HG03439 (cell line): ENCODE measurements around the gene MAGEB18.

Experiments used
- ATAC-seq: cut with Tn5 transposase; IDR thresholded peaks from one replicate; pipeline ENCODE4 v1.9.1; 2021; ENCODE audit warnings: mild to moderate bottlenecking, moderate library complexity; ENCODE audit not compliant: unreplicated experiment

MAGEB18 gene

DNA sequence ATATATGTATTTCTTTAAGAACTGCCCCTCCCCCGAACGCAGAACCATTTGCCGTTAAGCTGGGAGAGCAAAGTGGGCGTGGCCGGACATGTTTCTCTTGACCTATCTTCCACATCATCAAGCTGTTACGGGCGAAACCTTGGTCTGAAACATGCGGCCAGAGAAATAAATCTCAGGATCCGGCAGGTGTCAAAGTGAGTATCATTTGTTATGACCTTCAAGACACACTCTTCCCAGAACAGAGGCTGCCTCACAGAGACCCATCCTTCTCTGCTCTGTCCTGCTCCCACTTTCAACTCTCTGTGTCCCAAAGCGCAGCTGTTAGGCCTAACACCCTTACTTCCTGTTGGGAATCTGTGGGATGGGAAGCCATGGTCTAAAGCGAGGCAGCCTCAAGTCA is at the start of gene MAGEB18:
Gene MAGEB18 (plus strand): TSS at position 70 of the 400 bp plus-strand sequence. CDS start 643 bp downstream, outside the sequence.
- ATAC-seq, result no peak

DNA sequence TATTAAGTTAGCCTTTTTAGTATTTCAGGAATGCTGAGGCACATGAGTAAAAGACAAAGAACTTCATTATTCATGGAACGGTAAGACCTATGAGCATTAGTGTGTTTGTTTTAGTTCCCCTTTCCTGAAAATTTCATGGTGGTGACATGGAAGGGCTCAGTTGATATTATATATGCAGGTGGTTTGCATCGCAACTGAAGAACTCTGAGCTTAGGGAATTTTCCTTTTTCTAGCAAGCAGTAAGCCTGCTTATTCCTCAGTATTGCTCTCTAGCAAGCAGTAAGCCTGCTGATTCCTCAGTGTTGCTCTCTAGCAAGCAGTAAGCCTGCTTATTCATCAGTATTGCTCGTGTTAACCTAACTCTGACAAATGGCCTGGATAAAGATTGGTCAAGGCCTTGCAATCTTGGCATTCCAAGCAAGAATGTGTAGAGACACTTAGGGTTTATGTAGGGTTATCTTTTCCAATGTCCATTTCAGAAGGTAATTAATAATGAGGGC is 37.7 kb upstream of the MAGEB18 start:
- no peak for ATAC-seq

DNA sequence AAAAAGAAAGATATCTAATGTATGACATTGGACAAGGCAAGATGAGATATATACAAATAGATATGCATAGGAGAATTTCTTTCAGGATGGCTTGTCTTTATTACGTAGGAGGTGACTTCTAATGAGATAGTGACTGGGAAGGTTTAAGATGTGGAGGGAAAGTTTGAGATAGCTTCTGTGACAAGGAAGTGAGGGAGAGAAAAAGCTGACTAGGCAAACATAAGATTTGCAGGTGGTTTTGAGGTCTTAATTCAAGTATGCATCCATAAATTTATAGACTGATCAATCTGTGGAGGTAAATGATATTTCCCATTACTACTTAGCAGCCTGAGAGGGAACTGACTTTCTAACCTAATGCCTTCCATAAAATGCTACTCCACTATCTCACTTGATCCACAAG is 29.0 kb upstream of the MAGEB18 start:
- no peak for ATAC-seq

DNA sequence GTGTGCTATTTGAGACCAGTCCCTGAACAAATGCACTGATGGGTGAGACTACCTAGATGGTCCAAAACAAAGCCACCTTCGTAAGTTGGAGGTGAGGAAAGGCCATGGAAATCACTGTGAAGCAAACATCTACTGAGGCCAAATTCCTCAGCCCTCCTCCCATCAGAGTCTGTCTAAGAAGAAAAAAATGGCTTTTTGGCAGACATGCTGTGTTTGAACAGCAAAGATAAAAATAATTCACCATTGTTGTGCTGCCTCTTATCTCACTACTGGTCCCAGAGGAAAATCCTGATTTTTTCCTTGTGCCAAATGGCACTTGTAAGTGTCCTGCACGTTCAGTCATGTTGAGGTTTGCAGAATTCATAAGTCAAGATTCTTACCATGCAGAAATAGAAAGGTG is 7.9 kb downstream of the MAGEB18 start:
- ATAC-seq, result no peak

DNA sequence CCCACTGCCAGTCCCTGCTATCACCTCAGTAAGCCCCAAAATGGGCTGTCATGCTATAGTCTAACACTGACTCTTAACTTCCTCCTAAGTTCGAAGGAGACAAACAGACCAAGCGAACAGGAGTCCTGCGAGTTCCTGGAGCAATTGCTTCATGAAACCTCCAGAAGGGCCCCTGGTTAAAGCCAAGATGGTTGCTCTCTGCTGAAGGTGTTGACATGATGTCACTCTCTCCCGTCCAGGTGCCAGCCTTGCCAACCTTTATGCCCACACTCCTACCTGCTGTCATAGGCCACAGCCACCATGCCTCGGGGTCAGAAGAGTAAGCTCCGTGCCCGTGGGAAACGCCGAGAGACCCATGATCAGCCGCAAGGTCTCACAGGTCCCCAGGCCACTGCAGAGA is 22.2 kb downstream of the MAGEB18 start, which contains the start of gene MAGEB6B:
Gene MAGEB6B (plus strand): TSS at position 301 of the 400 bp plus-strand sequence. CDS start 0 bp downstream, at position 301.
- ATAC-seq, result no peak
